ENCODE results near the gene GALNT10.

The GALNT10 gene

GRCh38 chr5:154329519-154330040 lies 139.0 kb downstream of the GALNT10 start:
- DNase-seq, result no peak
- in situ Hi-C loops (cut with HindIII; ENCODE audit: low pct_ligation_motif_present, low pct_unique_long_range_greater_than_20kb, low sequenced_read_pairs), result no loop called here

- in situ Hi-C loops (cut with HindIII; ENCODE audit: low pct_ligation_motif_present, low pct_unique_long_range_greater_than_20kb, low sequenced_read_pairs), result no loop called here
- DNase-seq, result no peak
Measured at GRCh38 chr5:154330097-154330667, 139.6 kb downstream of the GALNT10 start.

GRCh38 chr5:154331232-154331631 lies 140.7 kb downstream of the GALNT10 start:
- in situ Hi-C loops (cut with HindIII; ENCODE audit: low pct_ligation_motif_present, low pct_unique_long_range_greater_than_20kb, low sequenced_read_pairs), result no loop called here
- DNase-seq, result no peak

DNA sequence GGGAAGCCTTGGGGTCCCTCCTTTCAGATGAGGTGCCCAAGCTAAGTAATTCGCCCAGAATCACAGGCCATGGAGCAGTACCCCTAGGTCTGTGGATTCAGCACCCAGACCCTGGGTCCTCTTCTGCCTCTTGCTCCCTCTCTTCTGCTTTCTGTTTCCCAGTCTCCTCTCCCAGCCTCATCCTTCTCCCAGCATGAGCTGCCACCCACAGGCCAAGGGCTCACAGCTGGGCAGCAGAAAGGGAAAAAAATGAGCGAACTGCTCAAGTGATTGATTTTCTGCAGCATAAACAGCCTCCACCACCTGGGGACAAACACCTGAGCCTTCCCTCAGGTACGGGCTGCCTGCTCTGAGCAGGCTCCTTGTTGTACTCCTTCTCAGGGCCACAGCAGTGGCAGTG lies 141.4 kb downstream of the GALNT10 start:
- in situ Hi-C loops (cut with HindIII; ENCODE audit: low pct_ligation_motif_present, low pct_unique_long_range_greater_than_20kb, low sequenced_read_pairs), result no loop called here
- no peak for DNase-seq

GRCh38 chr5:154332451-154332850 lies 141.9 kb downstream of the GALNT10 start:
- in situ Hi-C loops (cut with HindIII; ENCODE audit: low pct_ligation_motif_present, low pct_unique_long_range_greater_than_20kb, low sequenced_read_pairs), result no loop called here
- no peak for DNase-seq

DNA sequence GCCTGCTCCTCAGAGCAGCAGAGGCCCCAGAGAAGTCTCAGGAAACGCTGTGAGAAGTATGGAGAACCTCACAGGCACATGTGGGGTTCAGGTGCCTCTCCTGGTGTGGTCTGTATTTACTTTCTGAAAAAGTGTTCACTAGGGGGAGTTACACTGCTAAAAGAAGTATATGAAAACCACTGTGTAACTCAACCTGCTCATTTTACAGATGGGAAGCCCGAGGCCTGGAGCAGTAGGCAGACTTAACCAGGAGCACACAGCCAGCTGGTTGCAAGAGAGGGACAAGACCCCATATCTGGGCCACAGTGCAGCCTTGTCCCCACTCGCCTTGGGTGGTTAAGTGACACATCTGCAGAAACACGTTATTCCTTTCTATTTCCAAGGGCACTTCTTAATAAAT lies 142.5 kb downstream of the GALNT10 start:
- no peak for DNase-seq
- in situ Hi-C loops (cut with HindIII; ENCODE audit: low pct_ligation_motif_present, low pct_unique_long_range_greater_than_20kb, low sequenced_read_pairs), result no loop called here

- in situ Hi-C loops (cut with HindIII; ENCODE audit: low pct_ligation_motif_present, low pct_unique_long_range_greater_than_20kb, low sequenced_read_pairs), result no loop called here
Measured at GRCh38 chr5:154334406-154335064, 144.0 kb downstream of the GALNT10 start.

DNA sequence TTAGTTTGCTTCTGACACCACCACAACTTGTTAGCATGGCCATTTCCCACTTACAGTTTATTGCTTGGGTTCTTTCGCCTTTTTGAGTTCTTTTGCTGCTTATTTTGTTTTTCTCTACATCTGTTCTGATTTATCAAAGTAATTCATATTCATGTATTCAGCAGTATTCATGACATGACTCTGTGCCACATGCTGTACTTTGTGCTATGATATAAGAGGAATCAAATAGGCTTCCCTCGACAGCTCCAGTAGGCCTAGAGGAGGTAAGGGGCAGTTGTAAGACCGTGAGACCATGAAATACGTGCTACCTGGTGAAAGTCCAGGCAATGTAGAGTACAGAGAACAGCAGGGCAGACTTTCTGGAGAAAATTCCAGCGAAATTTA lies 144.5 kb downstream of the GALNT10 start:
- in situ Hi-C loops (cut with HindIII; ENCODE audit: low pct_ligation_motif_present, low pct_unique_long_range_greater_than_20kb, low sequenced_read_pairs), result no loop called here
- DNase-seq, result no peak

More at GRCh38 chr5:154334406-154335064, 144.0 kb downstream of the GALNT10 start:
- DNase-seq, result no peak

DNA sequence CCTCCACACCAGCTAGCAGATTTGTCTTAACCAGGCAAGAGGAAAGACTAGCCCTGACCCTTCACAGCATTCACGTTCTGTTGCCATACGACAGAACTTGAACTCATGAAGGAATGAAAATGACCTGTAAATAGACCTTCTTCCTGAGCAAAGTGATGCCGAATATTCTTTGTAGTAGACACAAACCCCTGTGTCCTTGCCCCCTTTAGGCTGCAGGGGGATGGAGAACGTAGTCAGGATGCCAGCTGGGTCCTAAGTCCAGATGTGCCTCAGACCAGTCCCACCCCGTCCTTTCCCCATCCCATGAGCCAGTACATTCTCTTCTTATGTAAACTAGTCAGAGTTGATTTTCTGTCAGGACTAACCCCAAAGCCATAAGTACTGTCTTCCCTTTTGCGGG lies 151.1 kb downstream of the GALNT10 start:
- in situ Hi-C loops (cut with HindIII; ENCODE audit: low pct_ligation_motif_present, low pct_unique_long_range_greater_than_20kb, low sequenced_read_pairs), result no loop called here
- DNase-seq, result no peak

DNA sequence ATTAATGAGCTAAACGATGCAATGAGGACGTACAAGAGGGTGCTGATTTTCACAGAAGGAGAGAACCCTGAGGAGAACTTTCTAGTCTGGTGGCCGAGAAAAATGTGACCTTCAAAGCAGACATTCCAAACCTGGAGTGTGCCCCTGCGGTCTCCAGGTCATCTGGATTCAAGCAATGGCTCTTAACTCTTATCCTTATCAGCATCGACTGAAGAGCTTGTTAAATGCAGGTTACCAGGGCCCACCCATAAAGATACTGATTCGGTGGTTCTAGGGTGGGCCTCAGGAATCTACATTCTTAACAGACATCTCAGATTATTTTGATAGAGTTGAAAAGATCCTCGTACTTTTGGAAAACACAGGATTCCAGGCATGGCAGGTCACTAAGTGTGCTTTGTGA lies 151.7 kb downstream of the GALNT10 start:
- in situ Hi-C loops (cut with HindIII; ENCODE audit: low pct_ligation_motif_present, low pct_unique_long_range_greater_than_20kb, low sequenced_read_pairs), result no loop called here
- no peak for DNase-seq

DNA sequence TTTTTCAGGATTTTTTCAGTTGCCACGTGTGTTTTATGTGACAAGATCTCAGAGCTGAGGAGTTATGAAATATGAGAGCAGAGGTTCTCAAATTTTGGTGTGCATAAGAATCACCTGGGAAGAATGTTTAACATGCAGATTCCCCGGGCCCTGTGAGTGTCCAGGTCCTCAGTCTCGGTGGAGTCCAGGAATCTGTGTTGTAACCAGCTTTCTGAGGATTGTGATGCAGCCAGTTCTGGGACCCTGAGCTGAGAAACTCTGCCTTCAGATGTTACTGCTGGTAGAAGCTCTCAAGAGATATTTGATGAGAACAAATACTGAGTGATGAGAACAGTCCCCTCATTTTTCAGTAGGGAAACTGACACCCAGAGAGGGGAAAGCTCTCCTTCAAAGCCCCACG lies 152.4 kb downstream of the GALNT10 start:
- in situ Hi-C loops (cut with HindIII; ENCODE audit: low pct_ligation_motif_present, low pct_unique_long_range_greater_than_20kb, low sequenced_read_pairs), result no loop called here
- no peak for DNase-seq

DNA sequence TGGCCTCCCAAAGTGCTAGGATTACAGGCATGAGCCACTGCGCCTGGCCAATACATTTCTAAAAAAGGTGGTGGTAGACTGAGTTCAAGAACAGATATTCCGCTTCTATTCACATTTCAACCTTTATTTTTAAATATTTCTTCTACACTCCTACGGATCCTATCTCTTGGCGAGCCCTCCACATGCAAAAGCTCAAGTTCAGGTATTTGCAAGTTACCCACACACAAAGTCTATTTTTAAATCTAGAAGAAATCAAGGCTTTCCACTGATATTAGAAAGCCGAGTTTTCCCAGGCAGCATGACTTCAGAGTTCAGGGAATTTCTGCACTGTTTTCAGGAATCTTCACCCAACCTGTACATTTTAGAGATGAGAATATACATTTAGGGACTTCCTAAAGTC lies 153.9 kb downstream of the GALNT10 start:
- DNase-seq, result no peak
- in situ Hi-C loops (cut with HindIII; ENCODE audit: low pct_ligation_motif_present, low pct_unique_long_range_greater_than_20kb, low sequenced_read_pairs), result no loop called here

- in situ Hi-C loops (cut with HindIII; ENCODE audit: low pct_ligation_motif_present, low pct_unique_long_range_greater_than_20kb, low sequenced_read_pairs), result no loop called here
- DNase-seq, result no peak
Measured at GRCh38 chr5:154345255-154345952, 154.9 kb downstream of the GALNT10 start.

DNA sequence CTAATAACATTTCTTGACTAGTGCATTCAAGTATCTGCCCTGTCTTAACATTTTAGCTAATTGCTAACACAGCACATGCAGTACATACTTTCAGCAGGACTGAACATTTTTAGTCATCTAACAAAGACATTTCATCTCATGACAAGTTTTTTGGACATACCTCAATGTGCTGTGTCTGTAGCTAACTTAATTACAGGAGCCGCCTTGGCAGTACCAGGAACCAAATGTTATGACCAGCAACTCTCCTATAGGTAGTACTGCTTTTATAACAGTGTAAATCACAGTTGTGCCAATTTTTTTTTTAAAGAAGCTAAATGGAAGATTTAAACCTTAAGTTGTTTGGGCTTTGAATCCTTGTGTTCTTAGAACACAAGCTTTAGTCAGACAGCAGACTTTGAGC lies 155.9 kb downstream of the GALNT10 start:
- in situ Hi-C loops (cut with HindIII; ENCODE audit: low pct_ligation_motif_present, low pct_unique_long_range_greater_than_20kb, low sequenced_read_pairs), result no loop called here
- no peak for DNase-seq

- in situ Hi-C loops (cut with HindIII; ENCODE audit: low pct_ligation_motif_present, low pct_unique_long_range_greater_than_20kb, low sequenced_read_pairs), result no loop called here
- no peak for DNase-seq
Measured at GRCh38 chr5:154349626-154350264, 159.2 kb downstream of the GALNT10 start.

GRCh38 chr5:154351141-154351540 lies 160.6 kb downstream of the GALNT10 start:
- in situ Hi-C loops (cut with HindIII; ENCODE audit: low pct_ligation_motif_present, low pct_unique_long_range_greater_than_20kb, low sequenced_read_pairs), result no loop called here
- DNase-seq, result no peak

GRCh38 chr5:154351566-154351965 lies 161.0 kb downstream of the GALNT10 start:
- in situ Hi-C loops (cut with HindIII; ENCODE audit: low pct_ligation_motif_present, low pct_unique_long_range_greater_than_20kb, low sequenced_read_pairs), result no loop called here
- no peak for DNase-seq

- in situ Hi-C loops (cut with HindIII; ENCODE audit: low pct_ligation_motif_present, low pct_unique_long_range_greater_than_20kb, low sequenced_read_pairs), result no loop called here
Measured at GRCh38 chr5:154352960-154353548, 162.5 kb downstream of the GALNT10 start.

DNA sequence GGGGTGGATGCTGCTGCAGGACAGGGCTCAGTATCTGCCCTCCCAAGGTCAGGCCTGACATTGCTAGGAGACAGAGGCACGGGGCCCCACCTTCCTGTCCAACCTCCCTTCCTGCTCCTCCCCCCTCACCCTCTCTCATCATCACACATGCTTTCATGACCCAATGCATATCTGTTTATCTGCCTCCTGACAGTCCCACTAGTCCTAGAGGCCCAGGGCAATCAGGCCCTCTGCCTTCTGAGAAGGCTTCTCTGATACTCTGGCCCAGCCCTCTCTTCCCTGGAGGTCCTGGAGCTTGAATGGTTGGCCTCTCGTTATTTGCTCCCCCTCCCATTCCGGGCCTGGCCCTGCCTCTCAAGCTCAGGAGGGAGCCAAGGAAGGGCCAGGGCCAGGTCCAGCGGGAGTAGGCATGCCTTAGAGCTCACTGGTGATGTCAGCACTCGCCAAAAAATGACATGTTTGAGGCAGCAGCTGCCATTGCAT lies 164.6 kb downstream of the GALNT10 start:
- no peak for DNase-seq
- in situ Hi-C loops (cut with HindIII; ENCODE audit: low pct_ligation_motif_present, low pct_unique_long_range_greater_than_20kb, low sequenced_read_pairs), result no loop called here

More at GRCh38 chr5:154352960-154353548, 162.5 kb downstream of the GALNT10 start:
- no peak for DNase-seq
